HTERT RPE-1 (cell line): ENCODE results near the gene CEP57L1.
"Not testable (repeated sequence)": the region's sequence is repeated elsewhere in the genome, so short reads cannot be mapped to it uniquely, and the experiment has no call there.

Experiments used
- in situ Hi-C: fragments of 300-500 bp; cut with MboI; formaldehyde crosslinking; loops from 4 replicates; pipeline ENCODE4 v1.14.3; 2020; ENCODE audit warnings: low sequenced_read_pairs

The CEP57L1 gene

DNA sequence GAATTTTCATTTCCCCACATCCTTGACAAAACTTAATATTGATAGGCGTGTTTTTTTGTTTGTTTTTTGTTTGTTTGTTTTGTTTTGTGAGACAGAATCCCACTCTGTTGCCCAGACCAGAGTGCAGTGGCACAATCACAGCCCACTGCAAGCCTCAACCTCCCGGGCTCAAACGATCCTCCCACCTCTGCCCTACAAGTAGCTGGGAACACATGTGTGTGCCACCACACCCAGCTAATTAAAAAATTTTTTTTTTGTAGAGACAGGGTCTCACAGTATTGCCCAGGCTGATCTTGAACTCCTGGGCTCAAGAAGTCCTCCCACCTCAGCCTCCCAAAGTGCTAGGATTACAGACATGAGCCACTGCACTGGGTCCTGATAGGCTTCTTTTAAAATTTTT lies 9.2 kb downstream of the CEP57L1 start:
- in situ Hi-C loops: no loop called here

GRCh38 chr6:109105681-109106080 lies 10.4 kb downstream of the CEP57L1 start:
- in situ Hi-C loops: no loop called here

DNA sequence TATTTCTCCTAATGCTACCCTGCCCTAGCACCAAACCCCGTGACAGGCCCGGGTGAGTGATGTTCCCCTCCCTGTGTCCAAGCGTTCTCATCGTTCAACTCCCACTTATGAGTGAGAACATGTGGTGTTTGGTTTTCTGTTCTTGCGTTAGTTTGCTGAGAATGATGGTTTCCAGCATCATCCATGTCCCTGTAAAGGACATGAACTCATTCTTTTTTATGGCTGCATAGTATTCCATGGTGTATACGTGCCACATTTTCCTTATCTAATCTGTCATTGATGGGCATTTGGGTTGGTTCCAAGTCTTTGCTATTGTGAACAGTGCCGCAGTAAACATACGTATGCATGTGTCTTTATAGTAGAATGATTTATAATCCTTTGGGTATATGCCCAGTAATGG lies 14.4 kb downstream of the CEP57L1 start:
- in situ Hi-C loops: not testable (repeated sequence)

DNA sequence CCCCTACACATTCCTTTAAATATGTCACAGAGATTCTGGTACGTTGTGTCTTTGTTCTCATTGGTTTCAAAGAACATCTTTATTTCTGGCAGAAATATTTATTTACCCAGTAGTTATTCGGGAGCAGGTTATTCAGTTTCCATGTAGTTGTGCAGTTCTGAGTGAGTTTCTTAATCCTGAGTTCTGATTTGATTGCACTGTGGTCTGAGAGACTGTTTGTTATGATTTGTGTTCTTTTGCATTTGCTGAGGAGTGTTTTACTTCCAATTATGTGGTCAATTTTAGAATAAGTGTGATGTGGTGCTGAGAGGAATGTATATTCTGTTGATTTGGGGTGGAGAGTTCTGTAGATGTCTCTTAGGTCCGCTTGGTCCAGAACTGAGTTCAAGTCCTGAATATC lies 17.4 kb downstream of the CEP57L1 start:
- in situ Hi-C loops: not testable (repeated sequence)

GRCh38 chr6:109117346-109118035 lies 22.2 kb downstream of the CEP57L1 start:
- in situ Hi-C loops: no loop called here

DNA sequence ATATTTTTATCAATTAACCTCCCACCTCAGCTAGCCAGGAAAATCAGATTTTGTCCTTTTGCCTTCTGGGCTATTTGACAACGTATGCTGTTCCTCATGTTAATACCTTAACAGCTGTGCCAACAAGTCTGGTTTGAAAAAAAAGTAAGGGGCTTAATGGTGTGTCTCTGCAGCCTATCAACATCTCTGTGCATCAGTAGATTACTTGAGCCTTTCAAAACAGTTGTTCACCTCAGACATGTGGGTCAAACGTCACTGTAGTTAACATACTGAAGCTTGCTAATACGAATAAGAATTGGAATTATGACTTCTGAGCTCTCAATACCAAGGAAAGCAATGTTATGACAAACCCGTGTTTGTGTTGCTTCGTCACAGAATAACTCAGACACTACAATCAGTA lies 23.0 kb downstream of the CEP57L1 start:
- in situ Hi-C loops: no loop called here

GRCh38 chr6:109118871-109119354 lies 23.6 kb downstream of the CEP57L1 start:
- in situ Hi-C loops: no loop called here

- in situ Hi-C loops: no loop called here
Observed at GRCh38 chr6:109121411-109121810, 26.1 kb downstream of the CEP57L1 start.

DNA sequence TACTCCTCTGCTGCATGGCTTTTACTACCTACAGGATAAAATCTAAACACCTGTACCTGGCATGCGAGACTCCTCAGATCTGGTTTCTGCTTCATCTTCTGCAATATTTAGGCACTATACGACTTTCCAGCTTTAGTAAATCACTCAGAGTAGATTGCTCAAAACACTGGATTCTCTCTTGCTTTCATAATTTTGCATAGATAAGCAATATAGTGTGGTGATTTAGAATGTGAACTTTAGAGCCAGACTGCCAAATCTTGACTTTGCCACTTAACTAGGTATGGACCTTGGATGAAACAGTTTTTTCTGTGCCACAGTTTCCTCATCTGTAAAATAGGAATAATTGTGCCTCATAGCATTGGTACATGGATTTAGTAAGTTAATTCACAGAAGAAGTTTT lies 28.9 kb downstream of the CEP57L1 start:
- in situ Hi-C loops: no loop called here

DNA sequence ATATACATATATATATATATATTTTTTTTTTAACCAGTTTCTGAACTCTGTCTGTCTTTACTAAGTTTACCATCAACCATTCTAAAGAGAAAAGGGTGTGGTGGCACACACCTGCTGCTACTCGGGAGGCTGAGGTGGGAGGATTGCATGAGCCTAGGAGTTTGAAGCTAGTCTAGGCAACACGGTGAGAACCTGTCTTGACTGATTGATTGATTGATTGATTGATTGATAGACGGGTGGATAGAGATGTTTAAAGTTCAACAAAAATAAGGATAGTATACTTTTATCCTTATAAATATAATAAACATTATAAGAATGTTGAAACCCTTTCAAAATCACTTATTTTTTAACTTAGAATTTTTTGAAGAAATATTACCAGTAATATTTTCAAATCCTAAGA lies 30.2 kb downstream of the CEP57L1 start:
- in situ Hi-C loops: no loop called here

GRCh38 chr6:109130065-109130464 lies 34.8 kb downstream of the CEP57L1 start:
- in situ Hi-C loops: no loop called here

DNA sequence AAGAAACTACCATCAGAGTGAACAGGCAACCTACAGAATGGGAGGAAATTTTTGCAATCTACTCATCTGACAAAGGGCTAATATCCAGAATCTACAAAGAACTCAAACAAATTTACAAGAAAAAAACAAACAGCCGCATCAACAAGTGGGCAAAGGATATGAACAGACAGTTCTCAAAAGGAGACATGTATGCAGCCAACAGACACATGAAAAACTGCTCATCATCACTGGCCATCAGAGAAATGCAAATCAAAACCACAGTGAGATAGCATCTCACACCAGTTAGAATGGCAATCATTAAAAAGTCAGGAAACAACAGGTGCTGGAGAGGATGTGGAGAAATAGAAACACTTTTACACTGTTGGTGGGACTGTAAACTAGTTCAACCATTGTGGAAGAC lies 40.3 kb downstream of the CEP57L1 start:
- in situ Hi-C loops: not testable (repeated sequence)

DNA sequence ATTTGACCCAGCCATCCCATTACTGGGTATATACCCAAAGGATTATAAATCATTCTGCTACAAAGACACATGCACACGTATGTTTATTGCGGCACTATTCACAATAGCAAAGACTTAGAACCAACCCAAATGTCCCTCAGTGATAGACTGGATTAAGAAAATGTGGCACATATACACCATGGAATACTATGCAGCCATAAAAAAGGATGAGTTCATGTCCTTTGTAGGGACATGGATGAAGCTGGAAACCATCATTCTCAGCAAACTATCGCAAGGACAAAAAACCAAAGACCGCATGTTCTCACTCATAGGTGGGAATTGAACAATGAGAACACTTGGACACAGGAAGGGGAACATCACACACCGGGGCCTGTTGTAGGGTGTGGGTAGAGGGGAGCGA lies 40.7 kb downstream of the CEP57L1 start:
- in situ Hi-C loops: not testable (repeated sequence)

DNA sequence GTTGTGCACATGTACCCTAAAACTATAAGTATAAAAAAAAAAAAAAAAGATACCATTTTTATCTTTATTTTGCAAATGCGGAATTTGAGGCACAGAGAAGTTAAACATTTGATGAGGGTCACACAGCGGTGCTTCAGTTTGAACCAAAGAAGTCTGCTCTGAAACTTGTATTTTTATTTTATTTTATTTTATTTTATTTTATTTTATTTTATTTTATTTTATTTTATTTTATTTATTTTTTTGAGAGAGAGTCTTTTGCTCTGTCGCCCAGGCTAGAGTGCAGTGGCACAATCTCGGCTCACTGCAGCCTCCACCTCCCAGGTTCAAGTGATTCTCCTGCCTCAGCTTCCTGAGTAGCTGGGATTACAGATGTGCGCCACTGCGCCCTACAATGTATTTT lies 41.2 kb downstream of the CEP57L1 start:
- in situ Hi-C loops: not testable (repeated sequence)

GRCh38 chr6:109139109-109139508 lies 43.8 kb downstream of the CEP57L1 start:
- in situ Hi-C loops: no loop called here

- in situ Hi-C loops: not testable (repeated sequence)
Observed at GRCh38 chr6:109142067-109142466, 46.8 kb downstream of the CEP57L1 start.

GRCh38 chr6:109143191-109143590 lies 47.9 kb downstream of the CEP57L1 start:
- in situ Hi-C loops: no loop called here

DNA sequence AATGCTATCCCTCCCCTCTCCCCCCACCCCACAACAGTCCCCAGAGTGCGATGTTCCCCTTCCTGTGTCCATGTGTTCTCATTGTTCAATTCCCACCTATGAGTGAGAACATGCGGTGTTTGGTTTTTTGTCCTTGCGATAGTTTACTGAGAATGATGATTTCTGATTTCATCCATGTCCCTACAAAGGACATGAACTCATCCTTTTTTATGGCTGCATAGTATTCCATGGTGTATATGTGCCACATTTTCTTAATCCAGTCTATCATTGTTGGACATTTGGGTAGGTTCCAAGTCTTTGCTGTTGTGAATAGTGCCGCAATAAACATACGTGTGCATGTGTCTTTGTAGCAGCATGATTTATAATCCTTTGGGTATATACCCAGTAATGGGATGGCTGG lies 52.9 kb downstream of the CEP57L1 start:
- in situ Hi-C loops: not testable (repeated sequence)

- in situ Hi-C loops: not testable (repeated sequence)
Observed at GRCh38 chr6:109148716-109149115, 53.4 kb downstream of the CEP57L1 start.

DNA sequence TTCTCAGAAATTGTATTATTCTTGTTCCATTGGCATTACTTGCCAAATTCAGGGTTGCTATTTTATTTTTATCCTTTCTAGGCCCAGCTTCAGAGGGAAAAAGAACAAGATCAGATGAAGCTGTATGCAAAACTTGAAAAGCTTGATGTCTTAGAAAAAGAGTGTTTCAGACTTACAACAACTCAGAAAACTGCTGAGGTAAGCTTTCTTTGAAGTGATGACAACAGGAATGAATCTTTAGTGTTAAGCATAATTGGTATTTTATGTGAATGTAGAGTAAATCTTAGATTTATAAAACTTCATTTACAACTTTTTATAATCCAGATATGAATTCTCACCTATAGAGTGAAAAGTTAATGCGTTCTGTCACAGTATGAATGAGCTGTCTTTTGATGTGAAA lies 58.4 kb downstream of the CEP57L1 start:
- in situ Hi-C loops: no loop called here

- in situ Hi-C loops: no loop called here
Observed at GRCh38 chr6:109164331-109164730, 69.0 kb downstream of the CEP57L1 start.

- in situ Hi-C loops: no loop called here
Observed at GRCh38 chr6:109165392-109165974, 70.2 kb downstream of the CEP57L1 start.

DNA sequence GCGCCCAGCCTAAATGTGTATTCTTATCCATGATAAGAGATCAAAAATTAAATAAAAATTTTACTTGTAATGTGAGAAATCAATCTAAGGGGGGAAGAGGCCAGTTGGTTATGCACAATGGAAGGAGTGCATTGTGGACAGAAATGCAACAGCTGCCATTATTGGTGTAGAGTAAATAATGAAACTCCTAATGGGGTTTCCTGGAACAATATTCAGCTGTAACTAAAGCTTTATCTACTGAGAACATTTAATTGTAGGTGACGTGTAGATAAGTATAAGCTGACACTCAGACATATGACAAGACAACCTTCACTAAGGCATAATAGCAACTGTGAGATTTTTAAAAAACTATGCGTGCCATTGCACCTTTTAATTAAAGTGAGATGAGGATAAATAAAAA lies 71.4 kb downstream of the CEP57L1 start:
- in situ Hi-C loops: no loop called here
